ENCODE results near the gene FKBP10. TPM values are rescaled to one million over a fixed set of nuclear protein-coding genes. Genes with fewer than 3 reads are reported as not detected.

The FKBP10 gene
- total RNA-seq, 1 experiment from 2014 or later: 0.92 TPM

- H3K36me3 Mint-ChIP-seq (ENCODE audit: insufficient read depth, unreplicated experiment): peaks cover 18% of the 10 kb centered on the region
- H3K4me1 Mint-ChIP-seq (ENCODE audit: low read depth, unreplicated experiment): peaks cover 9% of the 10 kb centered on the region
- CTCF ChIA-PET: interaction anchor here (0.6 to 1.9 kb wide), 5 partner anchors 37 to 174 kb away, joined by 3 to 6 read pairs (median 5); partner anchors contain the start of genes ACLY and EIF1
- intact Hi-C loops (cut with micrococcal nuclease; ENCODE audit: unreplicated experiment): no loop called here
- no peaks in the 10 kb centered on the region for H3K27me3 Mint-ChIP-seq (ENCODE audit: unreplicated experiment)
- TF ChIP-seq CTCF (IDR thresholded peaks at IDR 0.05; ENCODE audit: unreplicated experiment): no peak
- BruUV-seq (replicated peaks): no TSS peak
- no peak for DNase-seq
- no peak overlapping the region for H3K27ac Mint-ChIP-seq (ENCODE audit: unreplicated experiment)
- H3K9me3 Mint-ChIP-seq (ENCODE audit: low read depth, unreplicated experiment): no peaks in the 10 kb centered on the region
- H3K4me3 Mint-ChIP-seq (ENCODE audit: low read depth, unreplicated experiment): no peak overlapping the region
Observed at GRCh38 chr17:41863074-41863848, 50.5 kb downstream of the FKBP10 start.

GRCh38 chr17:41864498-41864835, 51.7 kb downstream of the FKBP10 start:
- intact Hi-C loops (cut with micrococcal nuclease; ENCODE audit: unreplicated experiment): no loop called here
- Mint-ChIP-seq H3K4me1 (ENCODE audit: low read depth, unreplicated experiment) (peaks cover 9% of the 10 kb centered on the region), H3K9me3 (ENCODE audit: low read depth, unreplicated experiment) (no peaks in the 10 kb centered on the region), H3K27ac (ENCODE audit: unreplicated experiment) (no peak overlapping the region), H3K27me3 (ENCODE audit: unreplicated experiment) (no peaks in the 10 kb centered on the region), H3K4me3 (ENCODE audit: low read depth, unreplicated experiment) (no peak overlapping the region), H3K36me3 (ENCODE audit: insufficient read depth, unreplicated experiment) (peaks cover 29% of the 10 kb centered on the region)
- TF ChIP-seq CTCF (IDR thresholded peaks at IDR 0.05; ENCODE audit: unreplicated experiment): no peak
- BruUV-seq (replicated peaks): no TSS peak
- CTCF ChIA-PET: interaction anchor here (0.6 to 1.9 kb wide), 8 partner anchors 9 to 175 kb away, joined by 3 to 7 read pairs (median 4); partner anchors contain the start of genes ACLY, EIF1 and ODAD4
- DNase-seq: no peak

- peak within 1 kb of the TSS; percentile 42 for H3K27ac Mint-ChIP-seq (ENCODE audit: unreplicated experiment)
Observed at GRCh38 chr17:41864836-41865595, 52.2 kb downstream of the FKBP10 start, which contains the start of gene KLHL11. KLHL11 (minus strand) TSS chr17:41865423; CDS start chr17:41865370, 53 bp downstream.

More at GRCh38 chr17:41864836-41865595, 52.2 kb downstream of the FKBP10 start, which contains the start of gene KLHL11:
- no peaks in the 10 kb centered on the region for H3K9me3 Mint-ChIP-seq (ENCODE audit: low read depth, unreplicated experiment)
- H3K4me3 Mint-ChIP-seq (ENCODE audit: low read depth, unreplicated experiment): no peak within 1 kb of the TSS
- peak; percentile 95 for DNase-seq
- BruUV-seq (replicated peaks): no TSS peak
- no peaks in the 10 kb centered on the region for H3K27me3 Mint-ChIP-seq (ENCODE audit: unreplicated experiment)
- CTCF ChIA-PET: interaction anchor here (0.6 to 1.9 kb wide), 9 partner anchors 9 to 243 kb away, joined by 3 to 7 read pairs (median 4); partner anchors contain the start of genes ACLY, EIF1 and ODAD4
- no peak for TF ChIP-seq CTCF (IDR thresholded peaks at IDR 0.05; ENCODE audit: unreplicated experiment)
- intact Hi-C loops (cut with micrococcal nuclease; ENCODE audit: unreplicated experiment): no loop called here
- H3K4me1 Mint-ChIP-seq (ENCODE audit: low read depth, unreplicated experiment): peaks cover 9% of the 10 kb centered on the region
- peaks cover 33% of the 10 kb centered on the region for H3K36me3 Mint-ChIP-seq (ENCODE audit: insufficient read depth, unreplicated experiment)
